GM12891 (cell line): ENCODE data around the gene POLE3.

Experiments
- POLR2A ChIP-seq: IDR thresholded peaks from 2 replicates; pipeline ENCODE4 v1.6.1; 2011; ENCODE audit warnings: low read depth, low read length, control low read depth
- POLR2AphosphoS5 ChIP-seq: IDR thresholded peaks from 2 replicates; pipeline ENCODE4 v1.6.1; 2011; ENCODE audit warnings: low read depth, low read length, control low read depth
- POU2F2 ChIP-seq: IDR thresholded peaks from 2 replicates; pipeline ENCODE4 v1.6.1; 2011; ENCODE audit warnings: low read depth, mild to moderate bottlenecking, control low read depth, low read length, moderate library complexity
- TAF1 ChIP-seq: IDR thresholded peaks from 2 replicates; pipeline ENCODE4 v1.6.1; 2011; ENCODE audit warnings: low read depth, low read length, control low read depth

GRCh38 chr9:113425072-113425471 is 14.6 kb upstream of the POLE3 start:
- TF ChIP-seq POU2F2 (no peak), POLR2A (no peak), TAF1 (no peak), POLR2AphosphoS5 (no peak)
